GM19463 (cell line): Measurements from ENCODE around the gene SPRR4.
"Not testable (repeated sequence)": the region's sequence is repeated elsewhere in the genome, so short reads cannot be mapped to it uniquely, and the experiment has no call there.

ENCODE experiments used
- ATAC-seq: cut with Tn5 transposase; IDR thresholded peaks from one replicate; pipeline ENCODE4 v1.9.1; 2021; ENCODE audit warnings: mild to moderate bottlenecking, moderate library complexity; ENCODE audit not compliant: unreplicated experiment

Gene SPRR4

DNA sequence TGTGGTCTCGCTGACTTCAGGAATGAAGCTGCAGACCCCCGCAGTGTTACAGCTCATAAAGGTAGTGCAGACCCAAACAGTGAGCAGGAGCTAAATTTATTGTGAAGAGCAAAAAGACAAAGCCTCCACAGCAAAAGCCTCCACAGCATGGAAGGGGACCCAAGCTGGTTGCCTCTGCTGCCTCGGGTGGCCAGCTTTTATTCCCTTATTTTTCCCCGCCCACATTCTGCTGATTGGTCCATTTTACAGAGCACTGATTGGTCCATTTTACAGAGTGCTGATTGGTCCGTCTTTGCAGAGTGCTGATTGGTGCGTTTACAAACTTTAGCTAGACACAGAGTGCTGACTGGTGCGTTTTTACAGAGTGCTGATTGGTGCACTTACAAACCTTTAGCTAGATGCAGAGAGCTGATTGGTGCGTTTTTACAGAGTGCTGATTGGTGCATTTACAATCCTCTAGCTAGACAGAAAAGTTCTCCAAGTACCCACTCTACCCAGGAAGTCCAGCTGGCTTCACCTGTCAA is 40.8 kb downstream of the SPRR4 start:
- not testable (repeated sequence) for ATAC-seq

DNA sequence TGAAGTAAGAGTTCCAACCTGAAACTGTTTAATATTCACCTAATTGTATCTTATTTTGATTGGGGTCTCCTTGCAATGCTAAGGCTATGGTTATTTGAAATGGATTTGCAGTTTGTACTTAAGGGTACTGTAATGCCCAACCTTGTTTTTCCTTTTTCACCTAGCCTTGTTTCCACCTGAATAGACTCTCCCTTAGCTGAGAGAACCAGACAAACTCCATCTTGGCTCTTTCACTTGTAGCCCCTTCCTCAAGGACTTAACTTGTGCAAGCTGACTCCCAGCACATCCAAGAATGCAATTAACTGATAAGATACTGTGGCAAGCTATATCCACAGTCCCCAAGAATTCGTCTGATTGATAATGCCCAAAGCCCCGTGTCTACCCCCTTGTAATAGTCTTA is 51.4 kb downstream of the SPRR4 start:
- not testable (repeated sequence) for ATAC-seq
